ENCODE data around the gene MTHFD1L. TPM values are rescaled to one million over a fixed set of nuclear protein-coding genes. Genes with fewer than 3 reads are reported as not detected.

The MTHFD1L gene
- polyA plus RNA-seq, 2 of the 4 experiments (the other 2 are of a cell fraction): 27.2 to 63.2 TPM

DNA sequence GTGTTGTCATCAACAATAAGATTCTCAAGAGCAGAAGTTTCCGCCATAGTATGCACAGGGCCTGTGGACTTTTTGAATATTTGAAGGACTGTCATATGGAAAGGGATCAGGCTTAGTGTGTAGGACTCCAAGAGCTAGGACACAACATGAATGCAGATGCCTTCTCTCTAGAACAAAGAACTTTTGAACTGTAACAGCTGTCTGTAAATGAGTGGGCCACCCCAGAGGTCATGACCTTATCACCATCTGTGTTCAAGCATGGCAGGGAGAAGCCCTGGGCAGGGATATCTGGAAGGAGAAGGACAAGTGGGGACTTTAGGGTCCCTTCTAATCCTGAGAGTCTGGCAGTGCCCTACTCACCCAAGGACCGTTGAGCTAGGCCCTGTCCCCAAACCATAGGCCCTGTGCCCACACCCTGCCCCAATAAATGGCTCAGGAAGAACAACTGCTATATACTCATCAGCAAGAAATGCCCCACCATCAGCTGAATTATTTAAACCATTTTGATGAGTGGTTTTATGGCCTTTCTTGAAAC lies 70.6 kb downstream of the MTHFD1L start:
- Histone ChIP-seq H3K4me2 (no peak overlapping the region), H3K4me1 (peaks cover 31% of the 10 kb centered on the region), H3K4me3 (no peak overlapping the region), H3K9me3 (no peaks in the 10 kb centered on the region), H3K27ac (0 out of 6 replicates have a peak overlapping the region, but pooled peaks of 1 of the 2 experiments have one; percentile 7)
- no peak for DNase-seq (ENCODE audit: low read depth in 1 of 2, low spot score in 1 of 2)
- no peak for ATAC-seq
- 100% methylated on average over 1 of the region's 2 CpGs for WGBS (ENCODE audit: missing lambda C conversion rate)
- CTCF ChIA-PET: interaction anchor here (1.7 kb wide), 1 partner anchor 388 kb away, joined by 3 read pairs; no protein-coding TSS in a partner anchor
- no peak for TF ChIP-seq RAD21 (conservative IDR thresholded peaks at IDR 0.05 in 1 of 2, IDR thresholded peaks at IDR 0.05 in 1 of 2)
- no peak for TF ChIP-seq HEYL (CRISPR knock-in tag; IDR thresholded peaks at IDR 0.05)
- no peak for TF ChIP-seq HOXB5 (CRISPR knock-in tag; IDR thresholded peaks at IDR 0.05)
- TF ChIP-seq CBX8 (IDR thresholded peaks at IDR 0.05): no peak
- no peak for TF ChIP-seq RNF2 (IDR thresholded peaks at IDR 0.05; ENCODE audit: borderline replicate concordance, low read depth)
- no peak for TF ChIP-seq RFX5 (IDR thresholded peaks at IDR 0.05)
- TF ChIP-seq POLR2AphosphoS2 (conservative IDR thresholded peaks at IDR 0.05; ENCODE audit: low read length): no peak
- TF ChIP-seq, protein P1, sequence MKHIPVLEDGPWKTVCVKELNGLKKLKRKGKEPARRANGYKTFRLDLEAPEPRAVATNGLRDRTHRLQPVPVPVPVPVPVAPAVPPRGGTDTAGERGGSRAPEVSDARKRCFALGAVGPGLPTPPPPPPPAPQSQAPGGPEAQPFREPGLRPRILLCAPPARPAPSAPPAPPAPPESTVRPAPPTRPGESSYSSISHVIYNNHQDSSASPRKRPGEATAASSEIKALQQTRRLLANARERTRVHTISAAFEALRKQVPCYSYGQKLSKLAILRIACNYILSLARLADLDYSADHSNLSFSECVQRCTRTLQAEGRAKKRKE (CRISPR knock-in tag; IDR thresholded peaks at IDR 0.05; ENCODE audit: low read depth): no peak
- no peak for TF ChIP-seq EHMT2 (IDR thresholded peaks at IDR 0.05; ENCODE audit: low read depth)
- TF ChIP-seq HOXA7 (CRISPR knock-in tag; IDR thresholded peaks at IDR 0.05): no peak
- no peak for TF ChIP-seq CEBPB (IDR thresholded peaks at IDR 0.05)
- TF ChIP-seq MYC (IDR thresholded peaks at IDR 0.05; ENCODE audit: borderline replicate concordance, low read length): no peak
- FAIRE-seq: no peak
- POLR2A ChIA-PET: no interaction called here

DNA sequence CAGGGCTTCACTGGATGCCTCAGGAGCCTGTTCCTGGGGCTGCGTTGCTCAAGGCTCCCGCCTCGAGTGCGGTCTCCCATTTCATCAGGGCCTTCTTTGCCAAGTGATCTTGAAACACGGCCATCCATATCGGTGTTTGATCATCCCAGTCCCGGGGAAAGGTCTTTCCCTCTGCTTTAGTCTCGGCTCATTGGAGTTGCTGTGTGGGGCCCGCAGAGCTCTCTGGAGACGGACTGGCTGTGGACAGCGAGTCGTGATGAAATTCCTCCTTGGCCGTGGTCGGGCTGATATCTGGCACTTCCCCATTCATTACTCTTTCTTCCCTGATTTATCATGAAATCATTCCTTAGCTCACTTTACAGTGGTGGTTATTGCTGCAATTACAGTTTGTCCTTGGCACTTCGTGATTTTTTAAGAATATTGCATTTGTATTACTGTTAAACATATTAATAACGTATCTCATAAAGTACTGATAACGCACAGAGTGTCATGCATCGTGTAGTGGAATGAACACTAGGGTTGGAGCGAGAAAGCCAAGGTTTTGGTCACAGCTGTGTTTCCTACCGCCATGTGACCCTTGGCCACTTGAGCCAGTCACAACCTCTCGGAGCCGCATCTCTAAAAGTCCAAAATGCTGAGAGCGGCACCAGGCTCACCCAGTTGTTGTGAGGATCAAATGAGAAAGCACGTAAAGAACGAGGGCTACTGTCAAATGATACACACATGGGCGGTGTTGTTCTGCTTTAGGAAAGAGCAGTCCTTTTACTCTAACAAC lies 71.8 kb downstream of the MTHFD1L start:
- ChIA-PET POLR2A (no interaction called here), CTCF (interaction anchor here (0.7 to 3.3 kb wide), 2 partner anchors 45 to 387 kb away, joined by 3 to 8 read pairs; no protein-coding TSS in a partner anchor)
- peaks cover 23% of the 10 kb centered on the region for H3K4me1 ChIP-seq
- no peaks in the 10 kb centered on the region for H3K9me3 ChIP-seq
- TF ChIP-seq TP53 (CRISPR knock-in tag; IDR thresholded peaks at IDR 0.05) (no peak), MAFK (IDR thresholded peaks at IDR 0.05; ENCODE audit: partially characterized antibody) (no peak), RCOR1 (IDR thresholded peaks at IDR 0.05; ENCODE audit: low read depth, low read length) (no peak), RNF2 (IDR thresholded peaks at IDR 0.05; ENCODE audit: borderline replicate concordance, low read depth) (no peak), HEYL (CRISPR knock-in tag; IDR thresholded peaks at IDR 0.05) (no peak), POLR2A (IDR thresholded peaks at IDR 0.05; ENCODE audit: low read length) (no peak), HDAC2 (IDR thresholded peaks at IDR 0.05) (no peak)
- TF ChIP-seq, protein P2, sequence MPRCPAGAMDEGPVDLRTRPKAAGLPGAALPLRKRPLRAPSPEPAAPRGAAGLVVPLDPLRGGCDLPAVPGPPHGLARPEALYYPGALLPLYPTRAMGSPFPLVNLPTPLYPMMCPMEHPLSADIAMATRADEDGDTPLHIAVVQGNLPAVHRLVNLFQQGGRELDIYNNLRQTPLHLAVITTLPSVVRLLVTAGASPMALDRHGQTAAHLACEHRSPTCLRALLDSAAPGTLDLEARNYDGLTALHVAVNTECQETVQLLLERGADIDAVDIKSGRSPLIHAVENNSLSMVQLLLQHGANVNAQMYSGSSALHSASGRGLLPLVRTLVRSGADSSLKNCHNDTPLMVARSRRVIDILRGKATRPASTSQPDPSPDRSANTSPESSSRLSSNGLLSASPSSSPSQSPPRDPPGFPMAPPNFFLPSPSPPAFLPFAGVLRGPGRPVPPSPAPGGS (IDR thresholded peaks at IDR 0.05): no peak
- TF ChIP-seq, protein P3, sequence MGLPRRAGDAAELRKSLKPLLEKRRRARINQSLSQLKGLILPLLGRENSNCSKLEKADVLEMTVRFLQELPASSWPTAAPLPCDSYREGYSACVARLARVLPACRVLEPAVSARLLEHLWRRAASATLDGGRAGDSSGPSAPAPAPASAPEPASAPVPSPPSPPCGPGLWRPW (IDR thresholded peaks at IDR 0.05): no peak
- H3K4me2 ChIP-seq: no peak overlapping the region
- no peak for FAIRE-seq
- no peak for ATAC-seq
- no peak for DNase-seq (ENCODE audit: low read depth in 1 of 2, low spot score in 1 of 2)
- H3K27ac ChIP-seq: no peak overlapping the region
- H3K4me3 ChIP-seq: no peak overlapping the region
- WGBS (ENCODE audit: missing lambda C conversion rate): 95% methylated on average over 26 of the region's 26 CpGs

DNA sequence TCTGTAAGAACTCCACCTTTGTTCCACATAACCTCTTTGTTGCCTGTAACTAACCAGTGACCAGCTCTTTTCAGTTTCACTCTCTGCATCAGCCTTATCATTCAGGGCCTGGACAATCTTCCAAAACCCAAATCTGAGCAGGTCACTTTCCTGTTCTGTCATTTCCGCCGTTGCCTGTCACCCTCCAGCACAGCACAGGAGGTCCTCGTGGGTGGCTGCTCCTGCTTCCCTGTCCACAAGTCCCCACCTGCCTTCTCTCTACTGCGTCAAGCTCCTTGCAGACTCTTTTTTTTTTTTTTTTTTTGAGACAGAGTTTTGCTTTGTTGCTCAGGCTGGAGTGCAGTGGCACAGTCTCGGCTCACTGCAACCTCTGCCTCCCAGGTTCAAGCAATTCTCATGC lies 73.9 kb downstream of the MTHFD1L start:
- FAIRE-seq: no peak
- Histone ChIP-seq H3K4me1 (peaks cover 6% of the 10 kb centered on the region), H3K4me3 (no peak overlapping the region), H3K9me3 (no peaks in the 10 kb centered on the region), H3K4me2 (no peak overlapping the region), H3K27ac (no peak overlapping the region)
- 95% methylated on average over 5 of the region's 5 CpGs for WGBS (ENCODE audit: missing lambda C conversion rate)
- ChIA-PET CTCF (interaction anchor here (1.0 to 3.3 kb wide), 3 partner anchors 47 to 431 kb away, joined by 3 to 8 read pairs (median 3); no protein-coding TSS in a partner anchor), POLR2A (no interaction called here)
- no peak for TF ChIP-seq EHMT2 (IDR thresholded peaks at IDR 0.05; ENCODE audit: low read depth)
- no peak for TF ChIP-seq RARB (CRISPR knock-in tag; IDR thresholded peaks at IDR 0.05)
- no peak for TF ChIP-seq RAD21 (conservative IDR thresholded peaks at IDR 0.05 in 1 of 2, IDR thresholded peaks at IDR 0.05 in 1 of 2)
- no peak for TF ChIP-seq JUNB (IDR thresholded peaks at IDR 0.05)
- no peak for TF ChIP-seq GATA3 (IDR thresholded peaks at IDR 0.05; ENCODE audit: borderline replicate concordance)
- no peak for TF ChIP-seq RCOR1 (IDR thresholded peaks at IDR 0.05; ENCODE audit: low read depth, low read length)
- TF ChIP-seq HDAC2 (IDR thresholded peaks at IDR 0.05): no peak
- ATAC-seq: no peak
- no peak for DNase-seq (ENCODE audit: low read depth in 1 of 2, low spot score in 1 of 2)
